ENCODE measurements around the gene RASGRF1.

DNA sequence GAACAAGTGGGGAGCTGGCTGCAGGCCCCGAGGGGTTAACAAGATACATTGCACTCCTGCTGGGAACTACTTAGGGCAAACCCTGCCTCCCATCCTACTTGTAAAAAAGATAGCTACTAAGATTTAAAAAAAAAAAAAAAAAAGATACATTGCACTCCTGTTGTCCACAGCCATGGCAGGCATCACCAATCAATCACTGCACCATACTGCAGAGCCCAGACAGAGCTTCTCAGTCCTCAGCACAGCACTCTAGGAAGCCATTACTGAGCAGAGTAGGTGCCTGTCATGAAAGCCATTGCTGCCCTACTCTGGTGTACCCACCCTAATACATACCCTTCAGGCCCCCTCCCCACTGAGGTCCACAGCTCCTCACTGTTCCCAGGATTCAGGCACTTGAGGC, 64.8 kb downstream of the RASGRF1 start:
- TF ChIP-seq EZH2 (IDR thresholded peaks at IDR 0.05; ENCODE audit: borderline replicate concordance, insufficient read depth, low read depth, low read length, poor library complexity, severe bottlenecking): no peak
- TF ChIP-seq, protein P1, sequence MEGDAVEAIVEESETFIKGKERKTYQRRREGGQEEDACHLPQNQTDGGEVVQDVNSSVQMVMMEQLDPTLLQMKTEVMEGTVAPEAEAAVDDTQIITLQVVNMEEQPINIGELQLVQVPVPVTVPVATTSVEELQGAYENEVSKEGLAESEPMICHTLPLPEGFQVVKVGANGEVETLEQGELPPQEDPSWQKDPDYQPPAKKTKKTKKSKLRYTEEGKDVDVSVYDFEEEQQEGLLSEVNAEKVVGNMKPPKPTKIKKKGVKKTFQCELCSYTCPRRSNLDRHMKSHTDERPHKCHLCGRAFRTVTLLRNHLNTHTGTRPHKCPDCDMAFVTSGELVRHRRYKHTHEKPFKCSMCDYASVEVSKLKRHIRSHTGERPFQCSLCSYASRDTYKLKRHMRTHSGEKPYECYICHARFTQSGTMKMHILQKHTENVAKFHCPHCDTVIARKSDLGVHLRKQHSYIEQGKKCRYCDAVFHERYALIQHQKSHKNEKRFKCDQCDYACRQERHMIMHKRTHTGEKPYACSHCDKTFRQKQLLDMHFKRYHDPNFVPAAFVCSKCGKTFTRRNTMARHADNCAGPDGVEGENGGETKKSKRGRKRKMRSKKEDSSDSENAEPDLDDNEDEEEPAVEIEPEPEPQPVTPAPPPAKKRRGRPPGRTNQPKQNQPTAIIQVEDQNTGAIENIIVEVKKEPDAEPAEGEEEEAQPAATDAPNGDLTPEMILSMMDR (IDR thresholded peaks at IDR 0.05): no peak

Measured in B cell (primary cell).